ENCODE measurements around the gene VEGFC. TPM values are rescaled to one million over a fixed set of nuclear protein-coding genes. Genes with fewer than 3 reads are reported as not detected.

The VEGFC gene
- polyA plus RNA-seq, 1 experiment = 31.0 TPM

- no peak overlapping the region for H3K4me3 ChIP-seq (ENCODE audit: low read depth, low read length)
- peaks cover 2% of the 10 kb centered on the region for H3K9me3 ChIP-seq (ENCODE audit: control insufficient read depth, insufficient read depth, low read length)
- POLR2A ChIA-PET = no interaction called here
- DNase-seq (ENCODE audit: low read depth, low spot score) = no peak
- no peak overlapping the region for H3K27ac ChIP-seq (ENCODE audit: low read depth, low read length)
- no peaks in the 10 kb centered on the region for H3K27me3 ChIP-seq (ENCODE audit: control insufficient read depth, insufficient read depth, low read length)
- CTCF ChIA-PET = no interaction called here
- TF ChIP-seq, protein P1, sequence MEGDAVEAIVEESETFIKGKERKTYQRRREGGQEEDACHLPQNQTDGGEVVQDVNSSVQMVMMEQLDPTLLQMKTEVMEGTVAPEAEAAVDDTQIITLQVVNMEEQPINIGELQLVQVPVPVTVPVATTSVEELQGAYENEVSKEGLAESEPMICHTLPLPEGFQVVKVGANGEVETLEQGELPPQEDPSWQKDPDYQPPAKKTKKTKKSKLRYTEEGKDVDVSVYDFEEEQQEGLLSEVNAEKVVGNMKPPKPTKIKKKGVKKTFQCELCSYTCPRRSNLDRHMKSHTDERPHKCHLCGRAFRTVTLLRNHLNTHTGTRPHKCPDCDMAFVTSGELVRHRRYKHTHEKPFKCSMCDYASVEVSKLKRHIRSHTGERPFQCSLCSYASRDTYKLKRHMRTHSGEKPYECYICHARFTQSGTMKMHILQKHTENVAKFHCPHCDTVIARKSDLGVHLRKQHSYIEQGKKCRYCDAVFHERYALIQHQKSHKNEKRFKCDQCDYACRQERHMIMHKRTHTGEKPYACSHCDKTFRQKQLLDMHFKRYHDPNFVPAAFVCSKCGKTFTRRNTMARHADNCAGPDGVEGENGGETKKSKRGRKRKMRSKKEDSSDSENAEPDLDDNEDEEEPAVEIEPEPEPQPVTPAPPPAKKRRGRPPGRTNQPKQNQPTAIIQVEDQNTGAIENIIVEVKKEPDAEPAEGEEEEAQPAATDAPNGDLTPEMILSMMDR (IDR thresholded peaks at IDR 0.05; ENCODE audit: low read depth, low read length) = no peak
Observed at GRCh38 chr4:176814770-176815169, 22.0 kb upstream of the VEGFC start.

GRCh38 chr4:176810481-176811249 lies 17.9 kb upstream of the VEGFC start:
- CTCF ChIA-PET = interaction anchor here (1.0 kb wide), 1 partner anchor 237 kb away, joined by 4 read pairs; no protein-coding TSS in a partner anchor
- TF ChIP-seq, protein P1 (IDR thresholded peaks at IDR 0.05; ENCODE audit: low read depth, low read length) = no peak
- Histone ChIP-seq H3K9me3 (ENCODE audit: control insufficient read depth, insufficient read depth, low read length) (peaks cover 6% of the 10 kb centered on the region), H3K27me3 (ENCODE audit: control insufficient read depth, insufficient read depth, low read length) (no peaks in the 10 kb centered on the region), H3K4me3 (ENCODE audit: low read depth, low read length) (no peak overlapping the region), H3K27ac (ENCODE audit: low read depth, low read length) (no peak overlapping the region)
- DNase-seq (ENCODE audit: low read depth, low spot score) = no peak
- POLR2A ChIA-PET = no interaction called here

DNA sequence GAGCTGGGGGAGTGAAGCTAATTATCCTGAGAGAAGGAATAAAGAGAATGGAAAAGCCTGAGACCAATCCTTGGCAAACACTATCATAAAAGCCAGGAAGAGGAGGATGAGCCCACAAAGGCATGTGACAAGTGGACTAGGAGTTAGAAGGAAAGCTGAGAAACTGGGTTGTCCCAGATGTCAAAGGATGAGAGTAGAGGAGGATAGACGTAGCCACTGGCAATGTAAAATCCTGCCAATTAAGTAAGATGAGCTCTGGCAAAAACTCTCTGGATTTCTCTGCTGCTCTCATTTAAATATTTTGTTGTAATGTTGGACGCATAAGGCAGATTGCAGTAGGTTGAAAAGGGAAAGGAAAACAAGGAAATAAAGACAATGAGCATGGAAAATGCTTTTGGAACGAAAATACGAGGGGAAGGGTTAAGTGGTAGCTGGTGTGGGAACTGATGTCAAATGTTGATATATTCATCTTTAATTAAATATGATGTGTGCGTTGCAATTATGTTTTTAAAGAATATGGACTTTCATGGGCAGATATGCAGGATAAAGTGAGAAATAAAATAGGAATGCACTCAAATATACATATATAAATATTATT lies 14.2 kb upstream of the VEGFC start:
- Histone ChIP-seq H3K27ac (ENCODE audit: low read depth, low read length) (no peak overlapping the region), H3K27me3 (ENCODE audit: control insufficient read depth, insufficient read depth, low read length) (no peaks in the 10 kb centered on the region), H3K4me3 (ENCODE audit: low read depth, low read length) (no peak overlapping the region), H3K9me3 (ENCODE audit: control insufficient read depth, insufficient read depth, low read length) (peaks cover 4% of the 10 kb centered on the region; the same call in 1 of the 2 replicates)
- ChIA-PET POLR2A (no interaction called here), CTCF (interaction anchor here (1.4 kb wide), 1 partner anchor 240 kb away, joined by 3 read pairs; no protein-coding TSS in a partner anchor)
- TF ChIP-seq, protein P1 (IDR thresholded peaks at IDR 0.05; ENCODE audit: low read depth, low read length) = no peak
- DNase-seq (ENCODE audit: low read depth, low spot score) = no peak

DNA sequence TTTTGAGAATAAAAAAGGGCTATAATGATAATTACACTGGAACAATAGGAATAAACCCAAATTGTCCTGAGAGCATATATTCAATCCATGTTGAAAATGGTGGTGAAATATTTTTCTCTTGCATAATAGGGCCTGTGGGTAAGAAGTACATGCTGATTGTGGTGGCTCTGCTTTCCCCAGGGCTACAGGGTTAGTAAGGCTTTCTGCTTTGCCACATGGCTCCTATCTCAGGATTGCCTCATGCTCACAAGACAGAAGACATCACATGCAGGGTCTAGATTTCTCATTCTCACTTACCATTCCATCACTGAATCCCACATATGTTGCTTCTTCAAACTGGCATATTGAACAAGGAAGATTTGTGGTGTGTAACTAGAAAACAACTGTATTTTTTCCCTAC lies 12.4 kb upstream of the VEGFC start:
- ChIA-PET CTCF (no interaction called here), POLR2A (no interaction called here)
- H3K4me3 ChIP-seq (ENCODE audit: low read depth, low read length) = no peak overlapping the region
- TF ChIP-seq, protein P1 (IDR thresholded peaks at IDR 0.05; ENCODE audit: low read depth, low read length) = no peak
- DNase-seq (ENCODE audit: low read depth, low spot score) = no peak
- H3K27ac ChIP-seq (ENCODE audit: low read depth, low read length) = no peak overlapping the region
- peaks cover 4% of the 10 kb centered on the region; the same call in 1 of the 2 replicates for H3K9me3 ChIP-seq (ENCODE audit: control insufficient read depth, insufficient read depth, low read length)
- no peaks in the 10 kb centered on the region for H3K27me3 ChIP-seq (ENCODE audit: control insufficient read depth, insufficient read depth, low read length)

DNA sequence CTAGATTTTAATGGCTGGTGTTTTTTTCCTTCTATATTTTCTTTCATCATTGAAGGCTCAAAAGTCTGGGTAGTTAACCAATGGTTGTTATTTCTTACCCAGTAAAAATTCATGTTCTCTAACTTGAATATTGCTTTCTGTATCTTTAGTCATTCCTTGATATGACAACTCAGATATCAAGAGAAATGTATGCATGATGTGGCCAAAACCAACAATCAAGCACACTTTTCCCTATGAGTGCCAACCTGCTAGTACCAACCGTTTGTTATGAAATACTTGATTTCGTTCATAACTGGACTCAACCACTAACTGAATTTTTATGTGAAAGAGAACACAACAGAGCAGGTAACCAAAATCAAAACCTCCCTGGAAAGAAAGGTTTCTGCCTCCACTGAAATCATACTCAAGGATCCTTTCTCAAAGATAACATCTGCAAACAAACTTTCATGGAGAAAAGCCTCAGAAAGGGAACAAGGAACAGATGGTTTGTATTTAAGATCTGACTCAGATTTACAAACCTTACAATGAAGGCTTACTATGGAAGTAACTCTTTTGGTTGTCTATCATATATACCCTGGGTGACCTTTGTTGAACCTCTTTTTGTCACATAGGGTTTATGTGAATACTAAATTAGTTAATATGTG lies 8.3 kb upstream of the VEGFC start:
- no peak overlapping the region for H3K4me3 ChIP-seq (ENCODE audit: low read depth, low read length)
- TF ChIP-seq, protein P1 (IDR thresholded peaks at IDR 0.05; ENCODE audit: low read depth, low read length) = no peak
- DNase-seq (ENCODE audit: low read depth, low spot score) = no peak
- CTCF ChIA-PET = no interaction called here
- no peaks in the 10 kb centered on the region for H3K9me3 ChIP-seq (ENCODE audit: control insufficient read depth, insufficient read depth, low read length)
- POLR2A ChIA-PET = no interaction called here
- no peak overlapping the region for H3K27ac ChIP-seq (ENCODE audit: low read depth, low read length)
- no peaks in the 10 kb centered on the region for H3K27me3 ChIP-seq (ENCODE audit: control insufficient read depth, insufficient read depth, low read length)

All from AG04450 (cell line).